Activated CD8-positive, alpha-beta memory T cell treated with anti-CD3 and anti-CD28 coated beads, Interleukin-2, amount 50 U/mL, for 1 hour (primary cell): ENCODE data around the gene CD276.
"Not testable (repeated sequence)": the region's sequence is repeated elsewhere in the genome, so short reads cannot be mapped to it uniquely, and the experiment has no call there.

Source experiments
- DNase-seq: peaks from one replicate; pipeline ENCODE4 v3.0.0-alpha.2; 2020; ENCODE audit errors: extremely low read depth

The CD276 gene

DNA sequence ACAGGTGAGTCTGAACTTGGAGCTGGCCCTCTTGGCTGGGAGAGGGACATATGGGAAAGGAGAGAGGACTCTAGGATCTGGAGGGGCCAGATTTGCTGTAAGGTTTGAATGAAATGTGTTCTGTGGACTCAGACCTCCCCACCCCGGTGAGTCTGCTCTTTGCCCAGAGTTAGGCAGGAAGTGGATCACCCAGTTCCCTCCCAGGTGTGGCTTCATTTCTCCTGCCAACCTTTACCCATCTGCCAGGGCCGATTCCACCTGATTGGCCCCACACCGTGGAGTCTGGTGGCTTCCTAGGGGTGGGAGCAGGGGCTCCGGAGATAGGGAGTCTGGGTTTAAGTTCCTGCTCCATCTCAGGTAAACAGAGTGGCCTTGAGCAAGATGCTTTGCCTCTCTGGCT is 25.5 kb downstream of the CD276 start:
- DNase-seq = no peak

DNA sequence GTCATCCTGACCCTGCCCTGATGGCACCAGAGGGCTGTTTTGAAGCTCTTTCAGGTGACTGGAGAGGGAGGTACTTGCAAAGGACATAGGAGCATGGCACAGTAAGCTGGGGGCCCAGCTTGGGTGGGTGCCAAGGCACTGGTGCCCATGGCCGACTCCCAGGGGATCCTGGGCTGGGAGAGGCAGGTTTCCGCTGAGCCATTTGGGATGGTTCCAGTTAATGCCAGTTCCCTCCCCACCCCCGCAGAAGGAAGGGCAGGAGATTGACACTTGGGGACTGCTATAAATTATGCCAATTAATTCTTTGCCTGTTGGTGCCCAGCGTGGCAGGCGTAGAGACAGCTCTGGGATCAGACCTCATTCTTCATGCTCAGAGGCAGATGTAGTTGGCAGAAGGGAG is 26.1 kb downstream of the CD276 start:
- DNase-seq = no peak

DNA sequence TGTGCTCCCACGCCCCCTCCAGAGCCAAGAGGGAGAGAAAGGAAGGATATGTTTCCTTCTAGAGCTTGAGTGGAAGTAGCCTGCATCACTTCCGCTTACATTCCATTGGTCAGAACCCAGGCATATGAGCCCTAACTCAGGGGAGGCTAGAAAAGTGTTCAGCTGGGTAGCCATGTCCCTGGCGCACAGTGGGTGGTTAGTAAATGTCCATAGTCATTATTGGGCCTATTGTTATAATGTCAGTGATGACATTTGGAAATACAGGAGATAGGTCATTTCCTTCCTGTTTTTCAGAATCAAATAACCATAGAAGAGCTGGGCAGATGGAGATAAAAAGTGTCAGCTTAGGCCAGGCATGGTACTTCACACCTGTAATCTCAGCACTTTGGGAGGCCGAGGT is 27.3 kb downstream of the CD276 start:
- DNase-seq = no peak

DNA sequence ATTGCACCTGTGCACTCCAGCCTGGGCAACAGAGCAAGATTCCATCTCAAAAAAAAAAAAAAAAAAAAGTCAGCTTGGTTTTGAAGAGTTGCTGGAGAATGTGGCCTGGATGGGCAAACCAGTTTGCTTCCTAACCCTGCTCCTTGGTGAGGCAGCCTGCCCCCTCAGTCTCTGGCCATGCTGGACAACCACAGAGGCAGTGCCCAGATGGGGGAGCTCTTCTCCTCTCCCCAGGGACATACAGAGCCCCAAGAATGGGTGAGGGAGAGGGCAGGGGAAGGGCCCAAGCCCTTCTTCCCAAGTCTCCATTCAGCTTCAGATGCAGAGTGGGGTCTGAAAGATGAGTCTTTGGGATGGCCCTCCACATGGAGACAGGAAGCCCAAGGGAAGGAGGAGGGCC is 27.9 kb downstream of the CD276 start:
- DNase-seq = no peak

DNA sequence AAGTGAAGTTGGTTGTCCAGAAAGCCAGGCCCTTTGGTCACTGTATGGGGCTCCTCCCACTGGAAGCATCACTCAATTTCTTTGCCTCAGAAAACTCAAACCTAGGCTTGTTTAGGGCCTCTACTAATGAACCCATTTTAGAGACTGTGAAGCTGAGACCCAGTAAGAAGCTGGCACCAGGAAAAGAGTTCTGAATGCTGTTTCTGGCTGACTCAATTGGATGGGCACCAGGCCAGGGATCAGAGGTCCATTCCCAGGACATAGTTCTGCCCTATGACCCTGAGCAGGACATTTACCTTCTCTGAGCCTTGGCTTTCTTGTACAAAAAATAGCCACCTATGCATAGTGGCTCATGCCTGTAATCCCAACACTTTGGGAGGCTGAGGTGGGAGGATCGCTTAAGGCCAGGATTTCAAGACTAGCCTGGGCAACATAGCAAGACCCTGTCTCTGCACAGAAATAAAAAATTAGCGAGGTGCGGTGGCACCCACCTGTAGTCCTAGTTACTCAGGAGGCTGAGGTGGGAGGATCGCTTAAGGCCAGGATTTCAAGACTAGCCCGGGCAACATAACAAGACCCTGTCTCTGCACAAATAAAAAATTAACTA is 30.6 kb downstream of the CD276 start:
- DNase-seq = no peak

DNA sequence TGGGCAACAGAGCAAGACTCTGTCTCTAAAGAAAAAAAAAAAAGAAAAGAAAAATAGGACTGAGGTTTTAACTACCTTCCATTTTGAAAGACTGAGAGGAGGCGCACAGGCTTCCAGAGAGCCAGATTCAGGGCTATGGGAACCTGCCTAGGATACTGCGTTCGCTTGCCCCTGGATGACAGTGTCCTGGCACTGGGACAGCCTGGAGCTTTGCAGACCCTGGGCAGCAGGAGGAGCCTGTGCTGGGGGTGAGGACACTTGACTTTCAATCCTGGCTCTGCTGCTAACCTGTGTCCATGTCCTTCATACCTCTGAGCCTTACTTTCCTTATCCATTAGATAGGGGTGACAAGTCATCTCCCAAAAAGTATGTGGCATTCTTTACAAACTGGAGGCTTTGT is 31.2 kb downstream of the CD276 start:
- DNase-seq = no peak

DNA sequence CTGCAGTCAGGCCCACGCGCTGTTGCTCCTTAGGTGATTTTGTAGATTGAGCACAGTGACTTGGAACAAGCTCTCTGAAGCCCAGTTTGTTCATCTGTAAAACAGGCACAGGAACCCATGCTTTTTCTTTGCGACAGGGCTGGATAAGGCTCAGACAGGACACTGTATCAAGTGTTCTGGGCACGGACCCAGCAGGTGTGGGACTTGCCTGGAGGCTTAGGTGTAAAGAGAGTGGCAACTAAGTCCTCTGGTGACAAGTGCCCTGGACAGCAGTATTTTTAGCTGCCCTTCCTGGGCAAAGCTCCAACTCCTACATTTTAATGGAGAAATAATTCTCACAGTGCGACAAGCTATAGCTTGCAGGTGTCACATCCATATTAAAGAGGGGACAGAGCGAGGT is 32.2 kb downstream of the CD276 start:
- no peak for DNase-seq

DNA sequence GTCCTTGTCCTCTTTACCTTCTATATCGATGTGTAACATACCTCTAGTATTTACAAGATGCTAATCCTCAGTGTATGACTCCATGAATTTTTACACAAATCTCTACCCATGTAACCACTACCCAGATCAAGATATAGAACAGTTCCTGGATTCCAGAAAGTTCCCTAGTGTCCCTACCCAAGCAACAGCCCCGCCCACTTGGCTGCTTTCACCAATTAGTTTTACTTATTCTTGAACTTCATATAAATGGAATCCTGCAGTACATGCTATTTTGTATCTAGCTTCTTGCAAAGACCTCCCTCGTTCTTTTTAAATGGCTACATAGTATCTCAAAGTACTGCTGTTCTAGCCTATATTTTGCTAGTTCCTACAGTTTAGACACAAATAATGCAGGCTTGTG is 33.0 kb downstream of the CD276 start:
- no peak for DNase-seq

DNA sequence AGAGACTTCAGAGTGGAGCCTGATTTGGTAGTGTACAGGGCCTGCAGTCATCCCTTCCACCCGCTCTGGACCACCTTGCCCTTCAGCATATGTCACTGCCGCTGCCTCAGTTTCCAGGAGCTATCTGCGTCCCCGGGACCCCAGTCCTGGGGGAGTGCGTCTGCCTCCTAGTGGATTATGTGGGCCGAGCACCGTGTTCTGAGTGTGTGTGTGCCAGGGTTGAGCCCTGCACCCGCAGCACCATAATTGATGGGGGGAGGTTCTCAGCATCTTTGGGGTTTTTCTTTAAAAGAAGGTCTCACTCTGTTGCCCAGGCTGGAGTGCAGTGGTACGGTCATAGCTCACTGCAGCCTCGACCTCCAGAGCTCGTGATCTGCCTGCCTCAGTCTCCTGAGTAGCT is 33.6 kb downstream of the CD276 start:
- DNase-seq = no peak

DNA sequence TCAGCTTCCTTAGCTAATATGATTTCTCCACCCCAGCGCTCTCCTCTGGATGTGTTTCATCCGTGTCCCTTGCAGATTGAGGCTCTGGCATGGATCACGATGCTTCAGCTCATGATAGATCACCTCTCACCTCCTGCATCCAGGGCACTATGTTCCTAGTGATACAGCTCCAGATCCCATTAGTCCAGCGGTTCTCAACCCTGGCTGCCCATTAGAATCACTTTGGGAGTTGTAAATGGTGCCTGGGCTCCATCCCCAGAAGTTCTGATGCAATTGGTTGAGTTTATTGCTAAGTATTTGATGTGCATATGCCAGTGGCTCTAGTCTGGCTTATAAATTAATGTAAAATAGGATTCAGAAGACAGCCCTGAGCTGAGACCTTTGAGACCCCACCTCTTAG is 34.5 kb downstream of the CD276 start:
- DNase-seq = no peak

DNA sequence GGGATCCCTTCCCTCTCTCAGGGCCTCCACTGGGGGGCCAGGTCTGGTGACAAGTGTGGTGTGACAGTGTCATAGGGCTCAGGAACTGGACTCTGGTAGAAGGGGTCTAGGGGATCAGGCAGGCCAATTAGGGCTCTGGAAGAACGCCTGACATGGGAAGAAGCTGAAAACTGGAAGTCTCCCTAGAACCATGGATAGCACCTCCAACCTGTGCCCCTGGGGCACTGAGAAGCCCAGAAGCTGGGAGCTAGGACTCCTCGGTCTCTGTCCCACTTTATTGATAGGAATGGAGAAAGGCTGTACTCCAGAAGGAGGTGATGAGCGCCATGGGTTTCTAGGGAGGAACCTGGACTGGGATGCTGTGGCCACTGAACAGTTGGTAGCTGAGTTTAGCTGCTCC is 38.2 kb downstream of the CD276 start:
- DNase-seq = no peak

DNA sequence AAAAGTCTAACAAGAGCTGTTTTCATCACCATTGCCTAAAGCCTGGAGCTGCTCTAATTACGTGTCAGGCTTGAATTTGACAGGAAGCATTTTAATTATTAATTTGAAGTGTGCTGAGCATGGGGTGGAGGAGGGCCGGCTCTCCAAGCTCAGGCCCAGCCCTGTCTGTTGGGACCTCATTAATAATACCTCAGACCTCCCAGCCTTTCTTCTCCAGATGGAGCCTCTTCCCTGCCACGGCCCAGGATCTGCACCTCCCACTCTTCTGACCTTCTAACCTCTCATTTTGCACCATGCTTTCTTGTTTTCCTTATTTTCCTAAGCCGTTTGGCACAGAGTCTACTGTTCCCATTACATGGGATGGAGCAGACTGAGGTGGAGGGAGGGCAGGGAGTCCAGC is 39.0 kb downstream of the CD276 start:
- no peak for DNase-seq

DNA sequence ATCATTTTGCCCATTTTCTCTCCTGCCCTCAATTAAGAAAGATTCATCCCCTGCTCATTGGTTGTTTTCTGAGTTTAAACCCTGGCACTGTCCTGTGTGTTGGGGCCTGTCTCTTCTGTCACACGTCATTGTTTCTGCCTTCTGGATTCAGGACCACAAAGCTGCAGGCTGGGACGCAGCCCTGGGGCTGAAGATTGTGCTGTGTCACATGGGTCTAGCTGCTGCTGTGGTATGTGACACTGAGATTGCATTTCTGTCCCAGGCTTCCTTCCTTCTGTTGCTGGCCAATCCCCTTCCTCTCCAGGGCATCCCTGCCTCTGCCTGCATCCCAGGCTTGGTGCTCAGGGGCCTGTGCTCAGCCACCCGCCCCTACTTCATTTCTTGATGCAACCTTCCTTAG is 40.0 kb downstream of the CD276 start:
- DNase-seq = no peak

DNA sequence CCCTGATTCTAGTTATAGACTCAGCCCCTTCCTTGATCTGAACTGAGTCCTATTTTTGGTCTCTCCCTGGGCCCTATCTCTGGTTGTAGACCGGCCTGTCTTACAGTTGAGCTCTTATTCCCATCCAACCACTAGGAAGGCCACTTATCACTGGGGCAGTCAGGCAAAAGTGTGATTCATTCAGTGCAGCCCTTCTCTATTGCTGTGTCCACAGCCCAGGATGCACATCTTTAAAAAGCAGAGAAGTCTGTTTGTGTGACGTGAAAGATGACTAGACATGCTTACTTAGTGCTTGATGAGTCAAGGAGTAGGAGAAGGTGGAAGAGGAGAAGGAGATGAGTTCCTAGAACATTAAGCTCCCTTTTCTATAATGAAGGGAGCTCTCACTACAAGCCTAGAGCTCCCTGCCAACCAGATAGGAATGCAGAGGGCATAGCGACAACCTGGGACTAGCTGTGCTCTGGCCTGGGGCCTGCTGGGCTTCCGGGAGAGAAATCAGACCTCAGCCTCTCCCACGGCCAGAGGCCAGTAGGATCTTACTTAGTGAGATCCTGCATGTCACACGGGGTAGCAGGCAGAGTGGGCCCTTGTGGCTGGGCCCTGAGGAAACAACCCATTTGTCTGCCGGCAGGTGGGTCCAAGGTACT is 43.3 kb downstream of the CD276 start:
- DNase-seq = no peak

DNA sequence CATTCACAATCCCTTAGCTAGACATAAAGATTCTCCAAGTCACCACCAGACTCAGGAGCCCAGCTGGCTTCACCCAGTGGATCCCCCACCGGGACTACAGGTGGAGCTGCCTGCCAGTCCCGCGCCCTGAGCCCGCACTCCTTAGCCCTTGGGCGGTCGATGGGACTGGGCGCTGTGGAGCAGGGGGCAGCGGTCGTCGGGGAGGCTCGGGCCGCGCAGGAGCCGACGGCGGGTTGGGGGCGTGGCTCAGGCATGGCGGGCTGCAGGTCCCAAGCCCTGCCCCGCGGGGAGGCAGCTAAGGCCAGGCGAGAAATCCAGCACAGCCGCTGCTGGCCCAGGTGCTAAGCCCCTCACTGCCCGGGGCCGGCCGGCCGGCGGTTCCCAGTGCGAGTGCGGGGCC is 47.9 kb downstream of the CD276 start:
- not testable (repeated sequence) for DNase-seq

DNA sequence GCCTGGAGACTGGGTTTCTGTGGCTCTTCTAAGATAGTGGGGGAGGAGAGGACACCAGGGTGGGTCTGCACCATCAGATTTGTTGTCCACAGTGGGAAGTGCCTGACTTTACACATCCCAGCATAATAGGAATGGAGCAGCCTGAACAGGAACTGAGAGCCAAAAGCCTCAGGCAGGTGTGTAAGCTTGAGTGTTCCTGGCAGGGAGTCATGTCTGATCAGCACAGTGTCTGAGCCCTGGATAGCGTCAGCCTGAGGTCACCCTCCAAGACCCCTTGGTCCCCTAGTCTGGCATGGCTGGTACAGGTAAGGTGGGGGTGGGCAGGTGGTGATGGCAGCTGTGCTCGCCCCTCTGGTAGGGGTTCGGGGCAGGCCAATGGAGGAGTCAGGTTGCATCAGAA is 48.7 kb downstream of the CD276 start:
- DNase-seq = no peak

DNA sequence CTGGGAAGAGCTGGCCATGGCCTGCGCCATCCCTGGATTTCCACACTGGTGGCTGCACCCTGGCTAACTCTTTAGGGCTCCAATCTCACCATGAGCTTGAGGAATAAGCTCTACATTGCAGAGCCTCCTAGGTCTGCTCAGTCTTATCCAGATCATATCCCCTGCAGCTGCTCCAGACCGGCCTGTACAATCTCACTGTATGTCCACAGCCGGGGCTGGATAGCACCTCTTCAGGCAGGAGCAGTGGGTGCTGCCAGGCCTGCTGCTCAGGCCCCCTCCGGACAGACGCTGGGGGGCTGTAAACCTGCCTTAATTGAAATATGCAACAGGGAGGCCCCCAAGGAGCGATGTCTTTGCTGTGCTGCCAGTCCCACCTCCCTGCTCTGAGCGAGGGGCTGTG is 53.4 kb downstream of the CD276 start:
- no peak for DNase-seq

DNA sequence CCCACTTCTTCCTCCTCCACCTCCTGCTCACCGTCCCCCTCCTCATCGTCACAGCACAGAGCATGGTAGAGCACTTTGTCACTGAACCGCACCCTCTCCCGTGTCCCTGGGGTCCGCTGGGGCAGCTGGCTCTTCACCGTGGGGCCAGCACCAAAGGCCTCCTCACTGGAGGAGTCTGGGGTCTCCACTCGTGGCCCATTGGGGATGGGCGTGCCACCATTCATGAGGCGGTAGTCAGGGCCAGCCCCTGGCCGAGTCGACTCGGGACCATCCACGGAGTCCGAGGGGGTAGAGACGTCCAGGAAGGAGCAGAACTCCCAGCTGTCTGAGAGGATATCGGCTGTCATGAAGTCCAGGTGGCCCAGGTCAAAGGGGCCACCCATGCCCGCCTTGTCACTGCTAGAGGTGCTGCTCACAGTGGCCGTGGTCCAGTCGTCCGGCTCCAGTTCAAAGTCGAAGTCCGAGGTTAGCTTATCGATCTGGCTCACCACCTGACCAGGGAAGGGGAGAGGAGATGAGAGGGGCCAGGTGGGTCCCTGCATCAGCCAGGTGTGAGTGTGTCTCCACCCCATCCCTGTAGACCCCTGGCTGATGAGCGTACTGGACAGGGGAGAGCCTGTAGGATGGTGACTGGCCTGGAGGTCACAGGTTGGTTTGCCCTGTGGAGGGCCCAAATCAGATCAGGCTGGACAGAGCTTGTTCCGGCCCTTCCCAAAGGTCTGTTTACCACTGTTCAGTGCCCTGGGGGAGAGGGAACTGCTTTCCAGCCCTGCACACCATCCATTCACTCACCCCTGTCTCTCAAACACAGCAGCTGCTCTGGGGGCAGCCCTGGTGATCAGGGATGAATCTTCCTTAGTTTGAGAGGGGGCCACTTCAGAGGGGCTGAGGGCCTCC is 56.2 kb downstream of the CD276 start:
- DNase-seq = no peak

DNA sequence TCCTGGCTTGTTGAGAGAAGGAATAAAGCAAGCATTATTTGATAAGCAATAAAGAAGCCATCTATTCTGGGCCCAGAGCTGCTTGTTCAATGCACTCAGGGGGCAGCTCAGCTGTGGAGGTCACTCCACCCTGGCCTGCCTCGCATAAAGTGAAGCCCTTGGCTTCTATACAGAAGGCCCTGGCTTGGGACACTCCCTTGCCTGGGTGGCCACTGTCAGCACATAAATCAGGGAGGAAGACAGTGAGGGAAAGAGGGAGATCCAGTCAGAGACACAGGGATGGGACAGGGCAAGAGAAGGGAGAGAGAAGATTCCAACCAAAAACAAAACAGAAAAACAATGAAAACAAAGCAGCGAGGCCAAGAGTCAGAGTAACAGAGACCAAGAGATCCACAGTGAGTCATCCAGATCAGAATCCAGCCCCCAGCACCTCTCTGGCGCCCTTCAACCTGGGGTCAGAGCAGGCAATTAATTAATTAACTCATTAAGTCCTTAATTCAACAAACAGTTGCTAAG is 57.2 kb downstream of the CD276 start:
- DNase-seq = no peak

DNA sequence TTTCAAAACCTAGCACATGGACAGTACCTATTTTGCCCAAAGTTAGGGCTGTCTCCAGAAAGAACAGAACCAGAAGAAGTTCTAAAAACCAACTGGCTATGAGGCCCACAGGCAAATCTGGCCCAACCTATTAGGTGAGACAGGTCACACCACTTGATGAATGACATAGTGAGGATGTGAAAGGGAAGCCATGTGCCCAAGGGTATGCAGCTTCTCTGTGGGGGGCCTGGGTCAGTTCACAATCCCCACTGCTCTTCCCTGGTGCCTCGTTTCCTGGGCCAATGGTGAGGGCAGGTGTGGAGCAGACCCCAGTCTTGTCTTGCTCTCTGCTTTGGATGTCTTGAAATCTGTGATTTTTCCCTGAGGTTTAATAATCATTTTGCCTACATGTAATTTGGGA is 60.1 kb downstream of the CD276 start:
- no peak for DNase-seq

DNA sequence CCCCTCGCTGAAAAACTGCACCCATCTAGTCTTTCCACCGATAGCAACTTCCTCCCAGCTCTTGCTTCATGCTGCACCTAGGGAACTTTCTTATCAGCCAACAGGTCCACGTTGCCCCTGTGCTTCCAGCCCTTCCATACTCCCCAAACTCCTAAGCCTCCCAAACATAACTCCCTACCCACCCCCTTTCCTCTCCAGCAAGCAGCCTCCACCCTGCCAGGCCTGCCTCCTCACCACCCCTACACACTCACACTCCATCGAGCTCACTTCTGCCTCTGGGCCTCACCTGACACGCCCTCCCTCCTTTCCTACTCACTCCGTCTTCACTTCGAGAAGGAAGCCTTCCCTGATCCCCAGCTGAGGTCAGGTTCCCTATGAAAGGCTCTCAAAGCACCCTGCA is 60.9 kb downstream of the CD276 start:
- no peak for DNase-seq

DNA sequence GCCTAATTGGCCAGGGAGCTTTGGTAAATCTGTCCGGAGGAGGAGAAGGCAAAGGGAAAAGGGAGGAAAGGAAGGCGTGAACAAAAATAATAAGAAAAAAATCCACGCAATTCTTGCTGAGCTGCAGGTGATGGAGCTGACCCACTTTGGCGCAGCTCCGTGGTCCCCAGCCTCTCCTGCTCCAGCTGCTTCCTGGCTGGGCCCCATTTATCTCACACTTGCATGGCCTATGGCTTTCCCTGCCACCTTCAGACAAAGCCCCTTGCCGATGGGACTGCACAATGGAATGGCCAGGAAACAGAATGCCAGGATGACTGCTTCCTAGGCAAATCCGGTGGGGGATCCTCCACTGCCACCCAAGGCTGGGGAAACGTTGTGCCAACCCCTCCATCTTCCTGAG is 62.1 kb downstream of the CD276 start:
- no peak for DNase-seq

DNA sequence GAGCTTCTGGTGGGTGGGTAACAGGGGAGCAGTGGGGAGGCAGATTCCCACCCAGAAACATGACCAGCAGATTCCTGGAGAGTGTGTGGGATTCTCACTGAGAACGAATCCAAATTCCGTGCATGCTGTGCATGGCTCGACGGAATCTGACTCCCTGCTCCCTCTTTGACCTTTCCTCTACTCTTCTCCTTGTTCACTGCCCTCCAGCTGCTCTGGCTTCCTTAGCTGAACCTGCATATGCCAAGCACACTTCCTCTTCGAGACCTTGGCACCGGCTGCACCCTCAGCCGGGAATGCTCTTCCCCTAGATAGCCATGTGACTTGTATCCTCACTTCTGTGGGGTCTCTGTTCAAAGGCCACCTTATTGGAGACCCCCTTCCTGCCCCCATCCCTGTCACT is 62.7 kb downstream of the CD276 start:
- DNase-seq = no peak
